Liver (tissue), 3 donors: Measurements from ENCODE around the gene DST.

Experiments used
- GABPA ChIP-seq, 2 donors: IDR thresholded peaks in 1 of 2; conservative IDR thresholded peaks in 1 of 2; 2 replicates each; pipeline ENCODE4 v1.6.1; 2016; ENCODE audit warnings: antibody characterized with exemption in 2 of 2, mild to moderate bottlenecking in 1 of 2, moderate library complexity in 1 of 2
- RXRA ChIP-seq, 2 donors: IDR thresholded peaks; 2 replicates each; pipeline ENCODE4 v1.6.1; 2017 to 2018; ENCODE audit warnings: antibody characterized with exemption in 2 of 2, mild to moderate bottlenecking in 1 of 2
- YY1 ChIP-seq: IDR thresholded peaks from 2 replicates; pipeline ENCODE4 v1.6.1; 2016; ENCODE audit warnings: antibody characterized with exemption, mild to moderate bottlenecking
- TF ChIP-seq, protein P1 (sequence below): fragments of 150-350 bp; IDR thresholded peaks from 2 replicates; pipeline ENCODE4 v1.5.1; 2017; ENCODE audit warnings: improper control_type of control experiment, low read depth, low read length; ENCODE audit not compliant: missing input control
- TF ChIP-seq, protein P2 (sequence below): IDR thresholded peaks from 2 replicates; pipeline ENCODE4 v1.6.1; 2016; ENCODE audit warnings: antibody characterized with exemption
- TF ChIP-seq, protein P3 (sequence below): IDR thresholded peaks from 2 replicates; pipeline ENCODE4 v1.6.1; 2016; ENCODE audit warnings: antibody characterized with exemption, mild to moderate bottlenecking
- donor health status: healthy.
- donor health status: healthy.

DNA sequence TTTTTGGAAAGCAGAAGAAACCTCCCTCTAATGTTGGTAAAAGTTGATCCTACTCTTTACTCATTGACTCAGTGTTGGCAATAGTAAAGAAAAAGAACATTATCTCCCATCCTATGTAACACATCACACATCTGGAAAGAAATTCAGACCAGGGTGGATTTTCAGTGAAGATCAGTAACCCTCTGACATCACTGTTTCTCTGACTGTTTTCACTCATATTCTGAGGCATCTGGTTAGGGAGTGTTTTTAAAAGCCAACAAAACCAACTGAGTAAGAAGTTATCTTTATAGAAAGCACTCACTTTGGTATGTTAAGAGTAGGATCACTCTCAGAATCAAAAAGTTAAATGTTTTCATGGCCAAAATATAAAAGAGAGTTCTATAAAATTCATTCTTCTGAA is 143.6 kb downstream of the DST start:
- TF ChIP-seq, protein P1, sequence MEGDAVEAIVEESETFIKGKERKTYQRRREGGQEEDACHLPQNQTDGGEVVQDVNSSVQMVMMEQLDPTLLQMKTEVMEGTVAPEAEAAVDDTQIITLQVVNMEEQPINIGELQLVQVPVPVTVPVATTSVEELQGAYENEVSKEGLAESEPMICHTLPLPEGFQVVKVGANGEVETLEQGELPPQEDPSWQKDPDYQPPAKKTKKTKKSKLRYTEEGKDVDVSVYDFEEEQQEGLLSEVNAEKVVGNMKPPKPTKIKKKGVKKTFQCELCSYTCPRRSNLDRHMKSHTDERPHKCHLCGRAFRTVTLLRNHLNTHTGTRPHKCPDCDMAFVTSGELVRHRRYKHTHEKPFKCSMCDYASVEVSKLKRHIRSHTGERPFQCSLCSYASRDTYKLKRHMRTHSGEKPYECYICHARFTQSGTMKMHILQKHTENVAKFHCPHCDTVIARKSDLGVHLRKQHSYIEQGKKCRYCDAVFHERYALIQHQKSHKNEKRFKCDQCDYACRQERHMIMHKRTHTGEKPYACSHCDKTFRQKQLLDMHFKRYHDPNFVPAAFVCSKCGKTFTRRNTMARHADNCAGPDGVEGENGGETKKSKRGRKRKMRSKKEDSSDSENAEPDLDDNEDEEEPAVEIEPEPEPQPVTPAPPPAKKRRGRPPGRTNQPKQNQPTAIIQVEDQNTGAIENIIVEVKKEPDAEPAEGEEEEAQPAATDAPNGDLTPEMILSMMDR, result no peak
- TF ChIP-seq RXRA (IDR thresholded peaks at IDR 0.05) (no peak), GABPA (IDR thresholded peaks at IDR 0.05 in 1 of 2, conservative IDR thresholded peaks at IDR 0.05 in 1 of 2) (no peak), YY1 (no peak)
- TF ChIP-seq, protein P2, sequence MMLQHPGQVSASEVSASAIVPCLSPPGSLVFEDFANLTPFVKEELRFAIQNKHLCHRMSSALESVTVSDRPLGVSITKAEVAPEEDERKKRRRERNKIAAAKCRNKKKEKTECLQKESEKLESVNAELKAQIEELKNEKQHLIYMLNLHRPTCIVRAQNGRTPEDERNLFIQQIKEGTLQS, result no peak
- TF ChIP-seq, protein P3, sequence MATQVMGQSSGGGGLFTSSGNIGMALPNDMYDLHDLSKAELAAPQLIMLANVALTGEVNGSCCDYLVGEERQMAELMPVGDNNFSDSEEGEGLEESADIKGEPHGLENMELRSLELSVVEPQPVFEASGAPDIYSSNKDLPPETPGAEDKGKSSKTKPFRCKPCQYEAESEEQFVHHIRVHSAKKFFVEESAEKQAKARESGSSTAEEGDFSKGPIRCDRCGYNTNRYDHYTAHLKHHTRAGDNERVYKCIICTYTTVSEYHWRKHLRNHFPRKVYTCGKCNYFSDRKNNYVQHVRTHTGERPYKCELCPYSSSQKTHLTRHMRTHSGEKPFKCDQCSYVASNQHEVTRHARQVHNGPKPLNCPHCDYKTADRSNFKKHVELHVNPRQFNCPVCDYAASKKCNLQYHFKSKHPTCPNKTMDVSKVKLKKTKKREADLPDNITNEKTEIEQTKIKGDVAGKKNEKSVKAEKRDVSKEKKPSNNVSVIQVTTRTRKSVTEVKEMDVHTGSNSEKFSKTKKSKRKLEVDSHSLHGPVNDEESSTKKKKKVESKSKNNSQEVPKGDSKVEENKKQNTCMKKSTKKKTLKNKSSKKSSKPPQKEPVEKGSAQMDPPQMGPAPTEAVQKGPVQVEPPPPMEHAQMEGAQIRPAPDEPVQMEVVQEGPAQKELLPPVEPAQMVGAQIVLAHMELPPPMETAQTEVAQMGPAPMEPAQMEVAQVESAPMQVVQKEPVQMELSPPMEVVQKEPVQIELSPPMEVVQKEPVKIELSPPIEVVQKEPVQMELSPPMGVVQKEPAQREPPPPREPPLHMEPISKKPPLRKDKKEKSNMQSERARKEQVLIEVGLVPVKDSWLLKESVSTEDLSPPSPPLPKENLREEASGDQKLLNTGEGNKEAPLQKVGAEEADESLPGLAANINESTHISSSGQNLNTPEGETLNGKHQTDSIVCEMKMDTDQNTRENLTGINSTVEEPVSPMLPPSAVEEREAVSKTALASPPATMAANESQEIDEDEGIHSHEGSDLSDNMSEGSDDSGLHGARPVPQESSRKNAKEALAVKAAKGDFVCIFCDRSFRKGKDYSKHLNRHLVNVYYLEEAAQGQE, result no peak
